ENCODE data around the gene MAD1L1. TPM values are rescaled to one million over a fixed set of nuclear protein-coding genes. Genes with fewer than 3 reads are reported as not detected.
A peak's percentile ranks its signal among the peaks of the same experiment; 100 is the strongest.

Gene MAD1L1
- total and polyA plus RNA-seq, 4 donors = 29.3 to 44.1 (median 35.8) TPM

DNA sequence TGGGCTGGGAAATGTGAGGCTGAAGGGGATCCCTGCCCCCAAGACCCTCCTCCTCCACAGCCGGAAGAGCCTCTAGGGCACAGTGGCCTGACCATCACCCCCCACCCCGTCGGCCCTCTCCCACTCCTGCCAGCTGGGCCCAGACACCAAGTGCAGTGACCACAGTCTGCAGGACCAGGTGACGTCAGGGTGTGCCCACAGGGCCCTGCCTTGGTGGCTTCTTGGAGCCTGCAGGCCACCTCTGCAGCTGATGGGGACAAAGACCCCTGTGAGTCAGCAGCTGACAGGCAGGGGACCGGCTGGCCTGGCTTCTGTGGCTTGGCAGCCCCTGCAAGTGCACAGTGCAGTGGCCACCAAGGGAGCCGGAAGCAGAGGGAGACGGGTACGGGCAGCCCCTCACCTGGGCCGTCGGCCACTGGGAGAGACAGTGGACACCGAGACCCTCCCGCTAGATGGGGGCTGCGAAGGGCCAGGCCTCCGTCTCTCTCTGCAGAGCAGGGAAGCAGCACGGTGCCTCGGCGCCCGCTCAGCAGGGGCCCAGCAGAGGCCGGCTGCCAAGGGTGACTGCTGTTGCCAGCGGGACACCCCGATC is 288.0 kb downstream of the MAD1L1 start:
- peaks cover 40% of the 10 kb centered on the region for H3K4me1 ChIP-seq (ENCODE audit: control insufficient read depth, insufficient read depth, low read length)
- DNase-seq (ENCODE audit: low read depth in 4 of 6, low spot score in 6 of 6) = no peak
- H3K4me3 ChIP-seq (ENCODE audit: low read depth, low read length) = no peak overlapping the region
- no peak overlapping the region for H3K27ac ChIP-seq (ENCODE audit: low read depth, low read length)
- WGBS (ENCODE audit: insufficient coverage) = 65% methylated on average over 21 of the region's 21 CpGs
- H3K27me3 ChIP-seq (ENCODE audit: control insufficient read depth, insufficient read depth, low read length) = no peaks in the 10 kb centered on the region
- H3K9me3 ChIP-seq (ENCODE audit: control insufficient read depth, insufficient read depth, low read length) = no peaks in the 10 kb centered on the region
- H3K36me3 ChIP-seq (ENCODE audit: control insufficient read depth, insufficient read depth, low read length) = peaks cover 72% of the 10 kb centered on the region

GRCh38 chr7:1943933-1944618 is 288.7 kb downstream of the MAD1L1 start:
- peak in 1 of 6 donors; percentile 64 for DNase-seq (ENCODE audit: low read depth in 4 of 6, low spot score in 6 of 6)
- 34% methylated on average over 18 of the region's 25 CpGs for WGBS (ENCODE audit: insufficient coverage)
- no peak overlapping the region for H3K4me3 ChIP-seq (ENCODE audit: low read depth, low read length)
- peaks cover 69% of the 10 kb centered on the region for H3K36me3 ChIP-seq (ENCODE audit: control insufficient read depth, insufficient read depth, low read length)
- peaks cover 43% of the 10 kb centered on the region for H3K4me1 ChIP-seq (ENCODE audit: control insufficient read depth, insufficient read depth, low read length)
- H3K27me3 ChIP-seq (ENCODE audit: control insufficient read depth, insufficient read depth, low read length) = no peaks in the 10 kb centered on the region
- H3K9me3 ChIP-seq (ENCODE audit: control insufficient read depth, insufficient read depth, low read length) = no peaks in the 10 kb centered on the region
- no peak overlapping the region for H3K27ac ChIP-seq (ENCODE audit: low read depth, low read length)

DNA sequence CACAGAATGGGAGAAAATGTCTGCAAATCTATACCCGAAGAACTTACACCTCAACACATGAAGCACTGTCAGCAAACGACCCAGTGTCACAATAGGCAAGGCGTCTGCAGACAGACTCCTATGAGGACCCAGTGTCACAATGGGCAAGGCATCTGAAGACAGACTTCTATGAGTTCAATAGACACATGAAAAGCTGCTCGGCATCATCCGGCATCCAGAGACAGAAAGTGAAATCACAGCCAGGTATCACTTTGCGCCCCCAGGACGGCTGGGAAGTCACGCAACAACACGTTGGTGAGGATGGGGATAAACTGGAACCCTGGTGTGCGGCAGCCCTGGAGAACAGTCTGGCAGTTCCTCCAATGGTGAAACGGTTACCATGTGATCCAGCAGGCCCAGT is 289.4 kb downstream of the MAD1L1 start:
- H3K9me3 ChIP-seq (ENCODE audit: control insufficient read depth, insufficient read depth, low read length) = no peaks in the 10 kb centered on the region
- no peak overlapping the region for H3K4me3 ChIP-seq (ENCODE audit: low read depth, low read length)
- no peaks in the 10 kb centered on the region for H3K27me3 ChIP-seq (ENCODE audit: control insufficient read depth, insufficient read depth, low read length)
- peaks cover 43% of the 10 kb centered on the region for H3K4me1 ChIP-seq (ENCODE audit: control insufficient read depth, insufficient read depth, low read length)
- peaks cover 68% of the 10 kb centered on the region for H3K36me3 ChIP-seq (ENCODE audit: control insufficient read depth, insufficient read depth, low read length)
- WGBS (ENCODE audit: insufficient coverage) = 80% methylated on average over 5 of the region's 11 CpGs
- no peak overlapping the region for H3K27ac ChIP-seq (ENCODE audit: low read depth, low read length)
- no peak for DNase-seq (ENCODE audit: low read depth in 4 of 6, low spot score in 6 of 6)

DNA sequence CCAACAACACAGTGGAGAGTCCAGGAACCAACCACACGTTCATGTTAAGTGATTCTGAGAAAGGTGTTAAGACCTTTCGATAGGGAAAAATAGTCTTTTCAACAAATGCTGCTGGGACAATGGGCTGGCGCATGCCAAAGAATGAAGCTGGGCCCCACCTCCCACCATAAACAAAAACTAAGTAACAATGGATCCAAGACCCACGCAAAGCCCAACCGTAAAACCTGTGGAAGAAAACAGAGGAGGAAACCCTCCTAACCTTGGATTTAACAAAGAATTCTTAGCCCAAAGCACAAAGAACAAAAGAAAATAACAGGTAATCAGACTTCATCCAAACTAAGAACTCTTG is 289.8 kb downstream of the MAD1L1 start:
- peaks cover 64% of the 10 kb centered on the region for H3K36me3 ChIP-seq (ENCODE audit: control insufficient read depth, insufficient read depth, low read length)
- 80% methylated on average over 3 of the region's 5 CpGs for WGBS (ENCODE audit: insufficient coverage)
- no peaks in the 10 kb centered on the region for H3K9me3 ChIP-seq (ENCODE audit: control insufficient read depth, insufficient read depth, low read length)
- no peaks in the 10 kb centered on the region for H3K27me3 ChIP-seq (ENCODE audit: control insufficient read depth, insufficient read depth, low read length)
- DNase-seq (ENCODE audit: low read depth in 4 of 6, low spot score in 6 of 6) = no peak
- H3K27ac ChIP-seq (ENCODE audit: low read depth, low read length) = no peak overlapping the region
- peaks cover 43% of the 10 kb centered on the region for H3K4me1 ChIP-seq (ENCODE audit: control insufficient read depth, insufficient read depth, low read length)
- H3K4me3 ChIP-seq (ENCODE audit: low read depth, low read length) = no peak overlapping the region

- no peak overlapping the region for H3K4me3 ChIP-seq (ENCODE audit: low read depth, low read length)
- H3K27ac ChIP-seq (ENCODE audit: low read depth, low read length) = no peak overlapping the region
- no peaks in the 10 kb centered on the region for H3K27me3 ChIP-seq (ENCODE audit: control insufficient read depth, insufficient read depth, low read length)
- H3K4me1 ChIP-seq (ENCODE audit: control insufficient read depth, insufficient read depth, low read length) = peaks cover 43% of the 10 kb centered on the region
- H3K36me3 ChIP-seq (ENCODE audit: control insufficient read depth, insufficient read depth, low read length) = peaks cover 60% of the 10 kb centered on the region
- DNase-seq (ENCODE audit: low read depth in 4 of 6, low spot score in 6 of 6) = no peak
- WGBS (ENCODE audit: insufficient coverage) = 88% methylated on average over 16 of the region's 23 CpGs
- no peaks in the 10 kb centered on the region for H3K9me3 ChIP-seq (ENCODE audit: control insufficient read depth, insufficient read depth, low read length)
Measured at GRCh38 chr7:1942243-1942940, 290.4 kb downstream of the MAD1L1 start.

DNA sequence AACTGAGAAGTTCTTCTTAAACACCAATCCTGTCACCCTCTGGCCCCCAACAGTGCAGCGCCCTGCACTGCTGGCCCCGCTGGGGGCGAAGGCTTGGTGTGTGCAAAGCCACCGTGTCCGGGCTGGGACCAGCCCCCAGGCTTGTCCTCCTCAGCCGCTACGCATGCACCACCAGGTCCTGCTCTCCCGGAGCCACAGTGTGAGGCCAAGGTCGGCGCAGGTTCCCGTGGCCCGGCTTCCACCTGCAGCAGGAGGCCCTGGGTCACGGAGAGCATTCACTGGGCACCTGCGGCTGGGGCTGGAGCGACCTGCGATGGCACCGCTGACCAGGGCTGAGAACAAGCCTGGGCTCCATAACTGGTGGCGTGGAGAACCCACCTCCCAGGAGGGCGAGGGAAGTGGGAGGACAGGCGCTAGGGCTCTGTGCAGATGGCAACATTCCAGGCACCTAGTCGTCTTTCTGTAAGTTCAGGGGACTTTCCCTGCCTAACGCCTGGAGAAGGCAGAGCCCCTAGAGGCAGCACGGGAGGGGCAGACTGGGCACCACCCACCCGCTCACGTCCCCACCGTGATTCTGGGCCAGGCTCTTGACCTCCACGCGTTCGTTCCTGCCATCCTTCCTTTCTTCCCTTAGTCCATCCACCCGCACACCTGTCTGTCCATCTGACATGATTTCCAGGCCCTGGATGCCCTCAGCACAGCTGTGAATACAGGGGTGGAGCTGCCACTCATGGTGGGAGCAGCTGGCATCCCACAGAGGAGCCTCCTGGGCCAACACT is 291.1 kb downstream of the MAD1L1 start:
- no peak overlapping the region for H3K4me3 ChIP-seq (ENCODE audit: low read depth, low read length)
- H3K27ac ChIP-seq (ENCODE audit: low read depth, low read length) = no peak overlapping the region
- no peaks in the 10 kb centered on the region for H3K9me3 ChIP-seq (ENCODE audit: control insufficient read depth, insufficient read depth, low read length)
- no peak for DNase-seq (ENCODE audit: low read depth in 4 of 6, low spot score in 6 of 6)
- H3K4me1 ChIP-seq (ENCODE audit: control insufficient read depth, insufficient read depth, low read length) = peaks cover 43% of the 10 kb centered on the region
- WGBS (ENCODE audit: insufficient coverage) = 86% methylated on average over 23 of the region's 30 CpGs
- H3K27me3 ChIP-seq (ENCODE audit: control insufficient read depth, insufficient read depth, low read length) = no peaks in the 10 kb centered on the region
- H3K36me3 ChIP-seq (ENCODE audit: control insufficient read depth, insufficient read depth, low read length) = peaks cover 62% of the 10 kb centered on the region

GRCh38 chr7:1940863-1941262 is 291.9 kb downstream of the MAD1L1 start:
- peaks cover 43% of the 10 kb centered on the region for H3K4me1 ChIP-seq (ENCODE audit: control insufficient read depth, insufficient read depth, low read length)
- H3K4me3 ChIP-seq (ENCODE audit: low read depth, low read length) = no peak overlapping the region
- H3K36me3 ChIP-seq (ENCODE audit: control insufficient read depth, insufficient read depth, low read length) = peaks cover 63% of the 10 kb centered on the region
- no peaks in the 10 kb centered on the region for H3K9me3 ChIP-seq (ENCODE audit: control insufficient read depth, insufficient read depth, low read length)
- H3K27me3 ChIP-seq (ENCODE audit: control insufficient read depth, insufficient read depth, low read length) = no peaks in the 10 kb centered on the region
- no peak for DNase-seq (ENCODE audit: low read depth in 4 of 6, low spot score in 6 of 6)
- 93% methylated on average over 14 of the region's 16 CpGs for WGBS (ENCODE audit: insufficient coverage)
- H3K27ac ChIP-seq (ENCODE audit: low read depth, low read length) = no peak overlapping the region

DNA sequence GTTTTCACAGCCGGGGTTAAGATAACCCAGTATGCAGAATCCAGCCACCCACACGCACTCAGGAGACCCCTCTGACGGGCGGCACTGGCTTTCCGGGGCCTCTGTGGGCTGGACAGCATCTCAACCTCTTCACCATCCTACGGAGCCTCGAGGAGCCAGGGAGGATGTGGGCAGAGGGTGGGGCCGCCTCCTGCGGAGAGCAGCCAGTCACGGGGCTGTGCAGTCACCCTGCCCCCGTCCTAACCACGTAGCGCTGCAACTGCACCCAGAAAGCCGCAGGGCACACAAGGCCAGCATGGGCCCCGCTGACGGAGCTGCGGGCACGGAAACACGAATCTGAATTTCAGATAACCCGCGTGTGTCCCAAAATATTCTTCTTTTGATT is 292.4 kb downstream of the MAD1L1 start:
- Histone ChIP-seq H3K4me3 (ENCODE audit: low read depth, low read length) (no peak overlapping the region), H3K27me3 (ENCODE audit: control insufficient read depth, insufficient read depth, low read length) (no peaks in the 10 kb centered on the region), H3K36me3 (ENCODE audit: control insufficient read depth, insufficient read depth, low read length) (peaks cover 62% of the 10 kb centered on the region), H3K9me3 (ENCODE audit: control insufficient read depth, insufficient read depth, low read length) (no peaks in the 10 kb centered on the region), H3K27ac (ENCODE audit: low read depth, low read length) (no peak overlapping the region), H3K4me1 (ENCODE audit: control insufficient read depth, insufficient read depth, low read length) (peaks cover 39% of the 10 kb centered on the region)
- no peak for DNase-seq (ENCODE audit: low read depth in 4 of 6, low spot score in 6 of 6)
- WGBS (ENCODE audit: insufficient coverage) = 65% methylated on average over 14 of the region's 21 CpGs

- whole genome bisulfite sequencing (ENCODE audit: insufficient coverage) = 79% methylated on average over 25 of the region's 28 CpGs
- DNase-seq (ENCODE audit: low read depth in 4 of 6, low spot score in 6 of 6) = no peak
- Histone ChIP-seq H3K27ac (ENCODE audit: low read depth, low read length) (no peak overlapping the region), H3K27me3 (ENCODE audit: control insufficient read depth, insufficient read depth, low read length) (no peaks in the 10 kb centered on the region), H3K36me3 (ENCODE audit: control insufficient read depth, insufficient read depth, low read length) (peaks cover 64% of the 10 kb centered on the region), H3K4me1 (ENCODE audit: control insufficient read depth, insufficient read depth, low read length) (peaks cover 34% of the 10 kb centered on the region), H3K9me3 (ENCODE audit: control insufficient read depth, insufficient read depth, low read length) (no peaks in the 10 kb centered on the region), H3K4me3 (ENCODE audit: low read depth, low read length) (no peak overlapping the region)
Measured at GRCh38 chr7:1939434-1940401, 293.0 kb downstream of the MAD1L1 start.

Data from spinal cord (tissue), 10 donors.